ENCODE results near the gene CLASP1. TPM values are rescaled to one million over a fixed set of nuclear protein-coding genes. Genes with fewer than 3 reads are reported as not detected.

The CLASP1 gene
- total and polyA plus RNA-seq, 2 donors: 11.6 to 18.4 TPM

- H3K36me3 ChIP-seq (ENCODE audit: control insufficient read depth in 2 of 2, insufficient read depth in 2 of 2, low read length in 1 of 2): no peaks in the 10 kb centered on the region
- H3K27ac ChIP-seq (ENCODE audit: low read depth in 1 of 2, low read length in 1 of 2): no peak overlapping the region
- peaks cover 0 to 6% of the 10 kb centered on the region in 2 donors for H3K4me1 ChIP-seq (ENCODE audit: control insufficient read depth in 2 of 2, insufficient read depth in 2 of 2, low read length in 2 of 2)
- H3K4me3 ChIP-seq (ENCODE audit: low read length in 2 of 2): no peak overlapping the region
- H3K27me3 ChIP-seq (ENCODE audit: control insufficient read depth in 2 of 2, insufficient read depth in 1 of 2, low read length in 1 of 2): no peaks in the 10 kb centered on the region
- no peaks in the 10 kb centered on the region for H3K9me3 ChIP-seq (ENCODE audit: control insufficient read depth in 2 of 2, insufficient read depth in 1 of 2, low read length in 1 of 2)
- no peak for DNase-seq (ENCODE audit: low read depth in 6 of 9, low spot score in 9 of 9)
- WGBS: 95% methylated on average over 1 of the region's 1 CpG
These were observed 112.9 kb downstream of the CLASP1 start for GRCh38 chr2:121536347-121536746.

DNA sequence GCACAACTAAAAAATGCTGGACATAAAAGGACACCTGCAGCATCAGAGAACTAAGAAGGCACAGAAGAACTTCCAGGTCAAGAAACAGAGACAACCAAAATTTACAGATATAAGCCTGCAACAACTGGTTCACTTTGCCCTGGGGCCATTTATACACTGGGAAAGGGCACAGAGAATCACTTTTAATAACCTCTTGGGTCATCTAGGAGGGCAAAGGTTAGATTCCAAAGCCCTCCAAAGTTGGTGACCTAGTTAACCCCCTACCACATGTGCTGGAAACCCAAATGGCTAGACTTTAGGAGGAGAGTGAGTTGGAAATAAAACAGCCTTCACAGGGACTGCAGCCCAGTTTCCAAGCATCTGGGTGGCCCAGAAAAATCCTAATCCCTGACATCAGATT is 115.3 kb downstream of the CLASP1 start:
- Histone ChIP-seq H3K4me1 (ENCODE audit: control insufficient read depth in 2 of 2, insufficient read depth in 2 of 2, low read length in 2 of 2) (peaks cover 0 to 13% of the 10 kb centered on the region in 2 donors), H3K27ac (ENCODE audit: low read depth in 1 of 2, low read length in 1 of 2) (no peak overlapping the region), H3K36me3 (ENCODE audit: control insufficient read depth in 2 of 2, insufficient read depth in 2 of 2, low read length in 1 of 2) (no peaks in the 10 kb centered on the region), H3K9me3 (ENCODE audit: control insufficient read depth in 2 of 2, insufficient read depth in 1 of 2, low read length in 1 of 2) (no peaks in the 10 kb centered on the region), H3K27me3 (ENCODE audit: control insufficient read depth in 2 of 2, insufficient read depth in 1 of 2, low read length in 1 of 2) (no peaks in the 10 kb centered on the region), H3K4me3 (ENCODE audit: low read length in 2 of 2) (no peak overlapping the region)
- no peak for DNase-seq (ENCODE audit: low read depth in 6 of 9, low spot score in 9 of 9)

GRCh38 chr2:121532894-121533293 is 116.4 kb downstream of the CLASP1 start:
- Histone ChIP-seq H3K36me3 (ENCODE audit: control insufficient read depth in 2 of 2, insufficient read depth in 2 of 2, low read length in 1 of 2) (peaks cover 0 to 3% of the 10 kb centered on the region in 2 donors), H3K4me1 (ENCODE audit: control insufficient read depth in 2 of 2, insufficient read depth in 2 of 2, low read length in 2 of 2) (peaks cover 0 to 16% of the 10 kb centered on the region in 2 donors), H3K9me3 (ENCODE audit: control insufficient read depth in 2 of 2, insufficient read depth in 1 of 2, low read length in 1 of 2) (no peaks in the 10 kb centered on the region), H3K4me3 (ENCODE audit: low read length in 2 of 2) (no peak overlapping the region), H3K27me3 (ENCODE audit: control insufficient read depth in 2 of 2, insufficient read depth in 1 of 2, low read length in 1 of 2) (no peaks in the 10 kb centered on the region), H3K27ac (ENCODE audit: low read depth in 1 of 2, low read length in 1 of 2) (peak overlapping the region in 1 of 2 donors; percentile 27)
- WGBS: 93% methylated on average over 6 of the region's 6 CpGs
- DNase-seq (ENCODE audit: low read depth in 6 of 9, low spot score in 9 of 9): no peak

DNA sequence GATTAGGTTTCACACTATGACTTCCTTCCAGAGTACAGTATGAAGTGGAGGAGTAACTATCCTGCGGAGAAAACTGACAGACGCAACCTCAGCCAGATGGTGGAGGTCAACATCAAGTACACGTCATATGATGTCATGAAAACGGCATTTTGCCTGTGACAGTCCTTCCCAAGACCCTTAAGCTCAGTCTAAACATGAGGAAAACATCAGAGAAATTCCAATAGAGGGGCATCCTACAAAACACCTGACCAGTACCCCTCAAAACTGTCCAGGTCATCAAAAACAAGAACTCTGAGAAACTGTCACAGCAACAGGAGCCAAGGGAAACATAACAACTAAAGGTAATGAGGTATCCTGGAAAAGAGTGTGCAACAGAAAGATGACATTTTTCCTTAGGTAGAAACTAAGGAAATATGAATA is 116.9 kb downstream of the CLASP1 start:
- Histone ChIP-seq H3K4me3 (ENCODE audit: low read length in 2 of 2) (no peak overlapping the region), H3K36me3 (ENCODE audit: control insufficient read depth in 2 of 2, insufficient read depth in 2 of 2, low read length in 1 of 2) (peaks cover 0 to 7% of the 10 kb centered on the region in 2 donors), H3K4me1 (ENCODE audit: control insufficient read depth in 2 of 2, insufficient read depth in 2 of 2, low read length in 2 of 2) (peaks cover 0 to 20% of the 10 kb centered on the region in 2 donors), H3K27me3 (ENCODE audit: control insufficient read depth in 2 of 2, insufficient read depth in 1 of 2, low read length in 1 of 2) (no peaks in the 10 kb centered on the region), H3K9me3 (ENCODE audit: control insufficient read depth in 2 of 2, insufficient read depth in 1 of 2, low read length in 1 of 2) (no peaks in the 10 kb centered on the region), H3K27ac (ENCODE audit: low read depth in 1 of 2, low read length in 1 of 2) (no peak overlapping the region)
- 89% methylated on average over 4 of the region's 4 CpGs for WGBS
- DNase-seq (ENCODE audit: low read depth in 6 of 9, low spot score in 9 of 9): no peak

- H3K4me3 ChIP-seq (ENCODE audit: low read length in 2 of 2): peak overlapping the region; percentile 94 to 96
- peak overlapping the region; percentile 100 for H3K27ac ChIP-seq (ENCODE audit: low read depth in 1 of 2, low read length in 1 of 2)
- under 1% methylated on average over 46 of the region's 46 CpGs for WGBS
- peaks cover 10 to 22% of the 10 kb centered on the region in 2 donors for H3K36me3 ChIP-seq (ENCODE audit: control insufficient read depth in 2 of 2, insufficient read depth in 2 of 2, low read length in 1 of 2)
- no peaks in the 10 kb centered on the region for H3K9me3 ChIP-seq (ENCODE audit: control insufficient read depth in 2 of 2, insufficient read depth in 1 of 2, low read length in 1 of 2)
- no peaks in the 10 kb centered on the region for H3K27me3 ChIP-seq (ENCODE audit: control insufficient read depth in 2 of 2, insufficient read depth in 1 of 2, low read length in 1 of 2)
- DNase-seq (ENCODE audit: low read depth in 6 of 9, low spot score in 9 of 9): peak; percentile 59 to 93 (median 78)
- H3K4me1 ChIP-seq (ENCODE audit: control insufficient read depth in 2 of 2, insufficient read depth in 2 of 2, low read length in 2 of 2): peaks cover 0 to 22% of the 10 kb centered on the region in 2 donors
These were observed 119.0 kb downstream of the CLASP1 start for GRCh38 chr2:121530212-121530705.

GRCh38 chr2:121529439-121530211 is 119.6 kb downstream of the CLASP1 start:
- peak in 7 of 9 donors; percentile 26 to 73 (median 52) for DNase-seq (ENCODE audit: low read depth in 6 of 9, low spot score in 9 of 9)

GRCh38 chr2:121527009-121527682 is 122.1 kb downstream of the CLASP1 start:
- peak in 1 of 9 donors; percentile 38 for DNase-seq (ENCODE audit: low read depth in 6 of 9, low spot score in 9 of 9)
- Histone ChIP-seq H3K36me3 (ENCODE audit: control insufficient read depth in 2 of 2, insufficient read depth in 2 of 2, low read length in 1 of 2) (peaks cover 17 to 40% of the 10 kb centered on the region in 2 donors), H3K4me3 (ENCODE audit: low read length in 2 of 2) (no peak overlapping the region), H3K4me1 (ENCODE audit: control insufficient read depth in 2 of 2, insufficient read depth in 2 of 2, low read length in 2 of 2) (peaks cover 0 to 22% of the 10 kb centered on the region in 2 donors), H3K27me3 (ENCODE audit: control insufficient read depth in 2 of 2, insufficient read depth in 1 of 2, low read length in 1 of 2) (no peaks in the 10 kb centered on the region), H3K9me3 (ENCODE audit: control insufficient read depth in 2 of 2, insufficient read depth in 1 of 2, low read length in 1 of 2) (no peaks in the 10 kb centered on the region), H3K27ac (ENCODE audit: low read depth in 1 of 2, low read length in 1 of 2) (no peak overlapping the region)
- 92% methylated on average over 3 of the region's 3 CpGs for WGBS

More at GRCh38 chr2:121529439-121530211, 119.6 kb downstream of the CLASP1 start:
- H3K36me3 ChIP-seq (ENCODE audit: control insufficient read depth in 2 of 2, insufficient read depth in 2 of 2, low read length in 1 of 2): peaks cover 15 to 25% of the 10 kb centered on the region in 2 donors
- H3K27me3 ChIP-seq (ENCODE audit: control insufficient read depth in 2 of 2, insufficient read depth in 1 of 2, low read length in 1 of 2): no peaks in the 10 kb centered on the region
- 14% methylated on average over 19 of the region's 19 CpGs for whole genome bisulfite sequencing
- peak overlapping the region; percentile 94 to 96 for H3K4me3 ChIP-seq (ENCODE audit: low read length in 2 of 2)
- peak overlapping the region; percentile 100 for H3K27ac ChIP-seq (ENCODE audit: low read depth in 1 of 2, low read length in 1 of 2)
- H3K9me3 ChIP-seq (ENCODE audit: control insufficient read depth in 2 of 2, insufficient read depth in 1 of 2, low read length in 1 of 2): no peaks in the 10 kb centered on the region
- peaks cover 0 to 22% of the 10 kb centered on the region in 2 donors for H3K4me1 ChIP-seq (ENCODE audit: control insufficient read depth in 2 of 2, insufficient read depth in 2 of 2, low read length in 2 of 2)

GRCh38 chr2:121524685-121525425 is 124.4 kb downstream of the CLASP1 start:
- Histone ChIP-seq H3K4me1 (ENCODE audit: control insufficient read depth in 2 of 2, insufficient read depth in 2 of 2, low read length in 2 of 2) (peaks cover 0 to 9% of the 10 kb centered on the region in 2 donors), H3K27ac (ENCODE audit: low read depth in 1 of 2, low read length in 1 of 2) (no peak overlapping the region), H3K4me3 (ENCODE audit: low read length in 2 of 2) (no peak overlapping the region), H3K36me3 (ENCODE audit: control insufficient read depth in 2 of 2, insufficient read depth in 2 of 2, low read length in 1 of 2) (peaks cover 35 to 56% of the 10 kb centered on the region in 2 donors), H3K27me3 (ENCODE audit: control insufficient read depth in 2 of 2, insufficient read depth in 1 of 2, low read length in 1 of 2) (no peaks in the 10 kb centered on the region), H3K9me3 (ENCODE audit: control insufficient read depth in 2 of 2, insufficient read depth in 1 of 2, low read length in 1 of 2) (no peaks in the 10 kb centered on the region)
- WGBS: 94% methylated on average over 9 of the region's 9 CpGs
- DNase-seq (ENCODE audit: low read depth in 6 of 9, low spot score in 9 of 9): no peak

Data from thymus (tissue), 11 donors.